Smooth muscle cell (in vitro differentiated cells): Measurements from ENCODE around the gene EME2. TPM values are rescaled to one million over a fixed set of nuclear protein-coding genes. Genes with fewer than 3 reads are reported as not detected.

Source experiments
- DNase-seq: peaks from one replicate; lab custom pipeline; 2025; ENCODE audit not compliant: unreplicated experiment; lab: John Stamatoyannopoulos, UW
- H2AFZ ChIP-seq: fragments of 200-600 bp; sonication (generic); 2 replicates; pipeline ENCODE4 v1.6.0; 2016; ENCODE audit warnings: antibody characterized with exemption, low read depth, mild to moderate bottlenecking
- H3F3A ChIP-seq: fragments of 200-600 bp; sonication (generic); 2 replicates; pipeline ENCODE4 v1.6.0; 2017; ENCODE audit warnings: antibody characterized with exemption, low read depth
- H3K27ac ChIP-seq: fragments of 200-600 bp; sonication (generic); 2 replicates; pipeline ENCODE4 v1.5.1; 2016; ENCODE audit warnings: low read depth, mild to moderate bottlenecking
- H3K27me3 ChIP-seq: fragments of 200-600 bp; sonication (generic); 2 replicates; pipeline ENCODE4 v1.6.1; 2016; ENCODE audit warnings: low read depth, mild to moderate bottlenecking
- H3K36me3 ChIP-seq: fragments of 200-600 bp; sonication (generic); 2 replicates; pipeline ENCODE4 v1.5.1; 2016; ENCODE audit warnings: low read depth
- H3K4me1 ChIP-seq: fragments of 200-600 bp; sonication (generic); 2 replicates; pipeline ENCODE4 v1.5.1; 2016; ENCODE audit warnings: low read depth
- H3K4me2 ChIP-seq: fragments of 200-600 bp; sonication (generic); 2 replicates; pipeline ENCODE4 v1.6.0; 2016; ENCODE audit warnings: mild to moderate bottlenecking
- H3K4me3 ChIP-seq: fragments of 200-600 bp; sonication (generic); 2 replicates; pipeline ENCODE4 v1.5.1; 2016; ENCODE audit warnings: mild to moderate bottlenecking
- H3K79me2 ChIP-seq: fragments of 200-600 bp; sonication (generic); 2 replicates; pipeline ENCODE4 v1.6.0; 2016; ENCODE audit warnings: low read depth, mild to moderate bottlenecking
- H3K9ac ChIP-seq: fragments of 200-600 bp; sonication (generic); 2 replicates; pipeline ENCODE4 v1.6.0; 2016; ENCODE audit warnings: low read depth
- H3K9me3 ChIP-seq: fragments of 200-600 bp; sonication (generic); replicated peaks from 2 replicates; pipeline ENCODE4 v1.5.1; 2016; ENCODE audit warnings: low read depth
- H4K20me1 ChIP-seq: fragments of 200-600 bp; sonication (generic); 2 replicates; pipeline ENCODE4 v1.6.0; 2016; ENCODE audit warnings: low read depth
- CTCF ChIP-seq: fragments of 200-600 bp; sonication (generic); IDR thresholded peaks from 2 replicates; pipeline ENCODE4 v1.5.1; 2017; ENCODE audit warnings: borderline replicate concordance, mild to moderate bottlenecking, antibody characterized with exemption; ENCODE audit not compliant: insufficient read depth, poor library complexity, severe bottlenecking
- WGBS: methylation state at CpG from one replicate; pipeline ENCODE4 v1.1.7; 2016; ENCODE audit warnings: low lambda C conversion rate; 5-methylcytosine and 5-hydroxymethylcytosine counted together
- polyA plus RNA-seq: library from polyadenylated mRNA; unstranded; fragments of >200 nt; fragmentation: Nextera tagmentation; extraction: Ambion mirVana; gene quantifications from 2 replicates; pipeline ENCODE4 v1.2.1, GENCODE V29; 2016
- total RNA-seq: library from RNA; depleted of rRNA; stranded (reverse); fragments of >200 nt; gene quantifications from 2 replicates; pipeline ENCODE4 v1.2.3, GENCODE V29; 2014

Gene EME2
- total and polyA plus RNA-seq, 2 experiments from 2014 or later: 3.6 to 3.8 TPM

GRCh38 chr16:1765826-1766225, 6.8 kb upstream of the EME2 start:
- no peak overlapping the region for H3K4me2 ChIP-seq
- no peak for DNase-seq
- peaks cover 3% of the 10 kb centered on the region for H3K4me1 ChIP-seq
- no peak overlapping the region for H3K27ac ChIP-seq
- H3K27me3 ChIP-seq: no peaks in the 10 kb centered on the region
- WGBS: 96% methylated on average over 22 of the region's 22 CpGs
- H3K36me3 ChIP-seq: no peaks in the 10 kb centered on the region
- no peaks in the 10 kb centered on the region for H3K9me3 ChIP-seq
- no peak overlapping the region for H2AFZ ChIP-seq
- no peak for TF ChIP-seq CTCF
- H3K79me2 ChIP-seq: no peaks in the 10 kb centered on the region
- H3F3A ChIP-seq: peaks cover 8% of the 10 kb centered on the region
- H3K9ac ChIP-seq: no peak overlapping the region
- H4K20me1 ChIP-seq: peaks cover 14% of the 10 kb centered on the region
- no peak overlapping the region for H3K4me3 ChIP-seq

- H3K79me2 ChIP-seq: no peaks in the 10 kb centered on the region
- DNase-seq: no peak
- H3K36me3 ChIP-seq: no peaks in the 10 kb centered on the region
- no peak overlapping the region for H2AFZ ChIP-seq
- no peaks in the 10 kb centered on the region for H3K9me3 ChIP-seq
- no peak overlapping the region for H3K9ac ChIP-seq
- H3K27me3 ChIP-seq: no peaks in the 10 kb centered on the region
- H3K4me1 ChIP-seq: peaks cover 4% of the 10 kb centered on the region
- TF ChIP-seq CTCF: no peak
- peaks cover 8% of the 10 kb centered on the region for H3F3A ChIP-seq
- no peak overlapping the region for H3K4me2 ChIP-seq
- WGBS: 97% methylated on average over 14 of the region's 19 CpGs
- H3K27ac ChIP-seq: no peak overlapping the region
- peaks cover 14% of the 10 kb centered on the region for H4K20me1 ChIP-seq
- no peak overlapping the region for H3K4me3 ChIP-seq
Observed at GRCh38 chr16:1766231-1766630, 6.4 kb upstream of the EME2 start.

- Histone ChIP-seq H3K79me2 (no peaks in the 10 kb centered on the region), H3K4me3 (no peak overlapping the region), H3K4me2 (no peak overlapping the region), H3F3A (peaks cover 8% of the 10 kb centered on the region), H3K9ac (no peak overlapping the region), H3K27me3 (no peaks in the 10 kb centered on the region), H3K27ac (no peak overlapping the region), H3K4me1 (peaks cover 4% of the 10 kb centered on the region), H3K9me3 (no peaks in the 10 kb centered on the region), H4K20me1 (peaks cover 14% of the 10 kb centered on the region), H3K36me3 (no peaks in the 10 kb centered on the region), H2AFZ (no peak overlapping the region)
- 97% methylated on average over 16 of the region's 18 CpGs for WGBS
- no peak for DNase-seq
- no peak for TF ChIP-seq CTCF
Observed at GRCh38 chr16:1766701-1767100, 5.9 kb upstream of the EME2 start.
